B cell (primary cell): ENCODE measurements around the gene ZNF710. TPM values are rescaled to one million over a fixed set of nuclear protein-coding genes. Genes with fewer than 3 reads are reported as not detected.

Source experiments
- ATAC-seq: fragments of 200-7000 bp; cut with Tn5 transposase; one replicate; pipeline ENCODE4 v1.10.0; 2021; ENCODE audit warnings: low read depth, mild to moderate bottlenecking, moderate number of reproducible peaks, moderate library complexity
- CTCF ChIA-PET: fragments of 350-600 bp; sonication (Branson Sonifier 250); formaldehyde crosslinking; loops from one replicate; lab custom pipeline; 2021; ENCODE audit warnings: antibody characterized with exemption, inconsistent platforms; lab: Charles Lee
- POLR2A ChIA-PET: fragments of 350-600 bp; sonication (Branson Sonifier 250); formaldehyde crosslinking; loops from one replicate; lab custom pipeline; 2021; ENCODE audit warnings: antibody characterized with exemption; lab: Charles Lee
- DNase-seq: peaks from one replicate; pipeline ENCODE4 v3.0.0; 2013
- H2AFZ ChIP-seq: 2 replicates; pipeline ENCODE4 v1.6.1; 2012; ENCODE audit warnings: mild to moderate bottlenecking, low read depth, low read length; ENCODE audit not compliant: insufficient read depth, poor library complexity, severe bottlenecking
- H3K27ac ChIP-seq, 2 donors: 1 replicate in 1 of 2; 2 replicates in 1 of 2; pipeline ENCODE4 v1.5.1; 2012 to 2013; ENCODE audit warnings: low read length in 2 of 2, mild to moderate bottlenecking in 2 of 2, moderate library complexity in 1 of 2
- H3K27me3 ChIP-seq, 4 experiments: fragments of 200-600 bp in 1 of 4; sonication (generic) in 1 of 4; replicated peaks in 1 of 4; 1 replicate in 2 of 4; 2 replicates in 2 of 4; pipeline versions ENCODE4 v1.6.1 to v1.7.0; 2013 to 2016; ENCODE audit warnings: low read length in 3 of 4, mild to moderate bottlenecking in 2 of 4, mixed read lengths in 1 of 4, moderate library complexity in 1 of 4; ENCODE audit not compliant: insufficient read depth in 4 of 4, control insufficient read depth in 3 of 4; ENCODE audit errors: control extremely low read depth in 1 of 4
- H3K36me3 ChIP-seq, 2 experiments: replicated peaks in 1 of 2; 1 replicate in 1 of 2; 2 replicates in 1 of 2; pipeline versions ENCODE4 v1.6.1 to v1.7.1; 2013; ENCODE audit warnings: low read length in 1 of 2; ENCODE audit not compliant: insufficient read depth in 2 of 2, control insufficient read depth in 1 of 2; ENCODE audit errors: control extremely low read depth in 1 of 2, extremely low read depth in 1 of 2
- H3K4me1 ChIP-seq, 2 donors: fragments of 200-600 bp in 1 of 2; sonication (generic) in 1 of 2; 1 replicate in 1 of 2; 2 replicates in 1 of 2; pipeline versions ENCODE4 v1.5.1 to v1.6.1; 2013 to 2017; ENCODE audit warnings: low read length in 2 of 2; ENCODE audit not compliant: control insufficient read depth in 2 of 2, insufficient read depth in 2 of 2
- H3K4me2 ChIP-seq: replicated peaks from 2 replicates; pipeline ENCODE3; 2012; ENCODE audit warnings: mild to moderate bottlenecking, low read depth, low read length; ENCODE audit not compliant: poor library complexity, severe bottlenecking
- H3K4me3 ChIP-seq, 5 experiments: fragments of 200-600 bp in 1 of 5; sonication (generic) in 1 of 5; 1 replicate in 3 of 5; 2 replicates in 2 of 5; pipeline versions ENCODE4 v1.5.1 to v1.7.0; 2011 to 2016; ENCODE audit warnings: low read length in 4 of 5, mild to moderate bottlenecking in 4 of 5, low read depth in 2 of 5, control low read depth in 1 of 5, moderate library complexity in 1 of 5; ENCODE audit not compliant: insufficient read depth in 1 of 5; ENCODE audit errors: control extremely low read depth in 1 of 5, extremely low read depth in 1 of 5
- H3K79me2 ChIP-seq: fragments of 200-600 bp; sonication (generic); one replicate; pipeline ENCODE4 v1.6.0; 2016; ENCODE audit warnings: low read length; ENCODE audit not compliant: control insufficient read depth, insufficient read depth
- H3K9ac ChIP-seq: fragments of 200-600 bp; sonication (generic); 2 replicates; pipeline ENCODE4 v1.6.1; 2017; ENCODE audit warnings: mild to moderate bottlenecking, low read length, moderate library complexity
- H3K9me3 ChIP-seq, 3 donors: one replicate each; pipeline versions ENCODE4 v1.6.1 to v1.7.1; 2013; ENCODE audit warnings: low read length in 2 of 3; ENCODE audit not compliant: control insufficient read depth in 2 of 3, insufficient read depth in 1 of 3; ENCODE audit errors: control extremely low read depth in 1 of 3
- H4K20me1 ChIP-seq: 2 replicates; pipeline ENCODE4 v1.6.0; 2012; ENCODE audit warnings: mild to moderate bottlenecking, low read length; ENCODE audit not compliant: insufficient read depth, control insufficient read depth, poor library complexity, severe bottlenecking
- H3K27ac Mint-ChIP-seq: one replicate; pipeline ENCODE4 v1.8.0; 2021; ENCODE audit warnings: mixed read lengths
- H3K27me3 Mint-ChIP-seq: one replicate; pipeline ENCODE4 v1.8.0; 2021; ENCODE audit warnings: mixed read lengths
- H3K4me1 Mint-ChIP-seq: one replicate; pipeline ENCODE4 v1.8.0; 2021; ENCODE audit warnings: mixed read lengths
- H3K4me3 Mint-ChIP-seq: one replicate; pipeline ENCODE4 v1.8.0; 2021; ENCODE audit warnings: mixed read lengths
- H3K9me3 Mint-ChIP-seq: one replicate; pipeline ENCODE4 v1.8.0; 2022; ENCODE audit warnings: mixed read lengths; ENCODE audit not compliant: insufficient read depth
- CTCF ChIP-seq: fragments of 200-600 bp; IDR thresholded peaks from one replicate; pipeline ENCODE4 v1.8.0; 2022; ENCODE audit warnings: antibody characterized with exemption, mild to moderate bottlenecking
- EZH2 ChIP-seq: IDR thresholded peaks from 2 replicates; pipeline ENCODE4 v1.6.1; 2012; ENCODE audit warnings: borderline replicate concordance, low read depth, mild to moderate bottlenecking, moderate library complexity, low read length; ENCODE audit not compliant: insufficient read depth, poor library complexity, severe bottlenecking
- WGBS: methylation state at CpG from one replicate; pipeline ENCODE4 v1.1.5; 2013; ENCODE audit warnings: missing lambda C conversion rate; ENCODE audit not compliant: insufficient coverage; 5-methylcytosine and 5-hydroxymethylcytosine counted together
- intact Hi-C: fragments of 100-400 bp; cut with micrococcal nuclease; formaldehyde crosslinking; loops from one replicate; pipeline ENCODE4 v1.10.0; 2022
- polyA plus RNA-seq: library from polyadenylated mRNA; depleted of rRNA; stranded (reverse); fragments of >200 nt; gene quantifications from 2 replicates; pipeline ENCODE4 v1.2.3, GENCODE V29; 2012
- total RNA-seq, 2 donors: library from RNA; stranded (reverse); fragments of 120-200 nt in 1 of 2; gene quantifications; 1 replicate in 1 of 2; 2 replicates in 1 of 2; pipeline versions ENCODE4 v1.2.3 to v1.2.4, GENCODE V29; 2013 to 2022

The ZNF710 gene
- total and polyA plus RNA-seq, 2 donors (not counting 1 experiment from before 2014, with no cell fraction given) = 8.7 to 38.7 TPM

- no peaks in the 10 kb centered on the region for H3K27me3 ChIP-seq
- H3K9me3 ChIP-seq = no peaks in the 10 kb centered on the region
- intact Hi-C loops = loop anchor here (1.0 to 5.0 kb wide), 3 partner anchors 9 to 36 kb away; partner anchors contain the start of gene ZNF710
- Mint-ChIP-seq H3K9me3 (no peaks in the 10 kb centered on the region), H3K27me3 (no peaks in the 10 kb centered on the region), H3K4me1 (peaks cover 74% of the 10 kb centered on the region), H3K4me3 (peak overlapping the region; percentile 61), H3K27ac (peak overlapping the region; percentile 88)
- H3K9ac ChIP-seq = no peak overlapping the region
- no peaks in the 10 kb centered on the region for H3K36me3 ChIP-seq
- no peak overlapping the region for H2AFZ ChIP-seq
- H3K4me3 ChIP-seq = no peak overlapping the region
- H3K79me2 ChIP-seq = peaks cover 88% of the 10 kb centered on the region
- H4K20me1 ChIP-seq = peaks cover 11% of the 10 kb centered on the region
- TF ChIP-seq CTCF = no peak
- no peak for TF ChIP-seq EZH2
- peaks cover 33 to 46% of the 10 kb centered on the region in 2 donors for H3K4me1 ChIP-seq
- ATAC-seq = peak; percentile 86
- peak; percentile 78 for DNase-seq
- peak overlapping the region; percentile 5 for H3K4me2 ChIP-seq
- WGBS = 69% methylated on average over 9 of the region's 14 CpGs
- POLR2A ChIA-PET = no interaction called here
- no peak overlapping the region for H3K27ac ChIP-seq
- CTCF ChIA-PET = interaction anchor here (0.8 kb wide), 1 partner anchor 8 kb away, joined by 3 read pairs; no protein-coding TSS in a partner anchor
These were observed 37.0 kb downstream of the ZNF710 start for GRCh38 chr15:90037961-90038631.

- H3K27ac Mint-ChIP-seq = peak overlapping the region; percentile 88
- Histone ChIP-seq H3K4me3 (no peak overlapping the region), H3K9ac (no peak overlapping the region), H3K27ac (no peak overlapping the region), H3K4me1 (peaks cover 33 to 42% of the 10 kb centered on the region in 2 donors), H4K20me1 (peaks cover 11% of the 10 kb centered on the region), H3K4me2 (no peak overlapping the region), H3K9me3 (no peaks in the 10 kb centered on the region), H2AFZ (no peak overlapping the region), H3K79me2 (peaks cover 88% of the 10 kb centered on the region), H3K36me3 (no peaks in the 10 kb centered on the region), H3K27me3 (no peaks in the 10 kb centered on the region)
- peak; percentile 2 for ATAC-seq
- peak overlapping the region; percentile 61 for H3K4me3 Mint-ChIP-seq
- H3K4me1 Mint-ChIP-seq = peaks cover 70% of the 10 kb centered on the region
- intact Hi-C loops = loop anchor here (1.0 to 5.0 kb wide), 3 partner anchors 9 to 36 kb away; partner anchors contain the start of gene ZNF710
- ChIA-PET POLR2A (interaction anchor here (0.6 kb wide), 1 partner anchor 37 kb away, joined by 3 read pairs; no protein-coding TSS in a partner anchor), CTCF (no interaction called here)
- no peaks in the 10 kb centered on the region for H3K27me3 Mint-ChIP-seq
- no peak for DNase-seq
- no peaks in the 10 kb centered on the region for H3K9me3 Mint-ChIP-seq
- no peak for TF ChIP-seq EZH2
- TF ChIP-seq CTCF = no peak
- WGBS = 100% methylated on average over 1 of the region's 3 CpGs
These were observed 37.5 kb downstream of the ZNF710 start for GRCh38 chr15:90038632-90039095.
